ENCODE data around the gene MKNK1.

MKNK1 gene

DNA sequence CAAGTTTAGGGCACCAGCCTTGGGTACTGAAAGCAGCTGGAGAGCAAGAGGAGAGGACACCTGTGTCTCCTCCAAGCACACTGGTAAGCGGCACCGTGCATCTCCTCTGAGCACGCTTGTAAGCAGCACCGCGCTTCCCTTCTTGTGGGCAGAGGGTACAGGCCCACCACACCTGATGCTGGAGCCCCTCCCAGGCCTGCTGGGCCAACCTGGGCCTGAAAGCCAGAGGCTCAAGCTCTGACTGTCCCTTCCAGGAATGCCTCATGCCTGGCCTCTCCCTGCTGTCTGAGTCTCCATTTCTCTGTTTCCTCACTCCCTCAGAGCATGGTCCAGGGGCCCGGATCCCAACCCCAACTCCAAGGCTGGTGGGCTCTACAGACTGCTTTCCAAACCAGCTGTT is 88.5 kb downstream of the MKNK1 start:
- H3K4me1 ChIP-seq (ENCODE audit: control insufficient read depth in 1 of 2, insufficient read depth in 2 of 2, low read length in 2 of 2), result peaks cover 17 to 25% of the 10 kb centered on the region in 2 donors
- H3K27ac ChIP-seq (ENCODE audit: low read depth, low read length), result no peak overlapping the region
- H3K4me3 ChIP-seq (ENCODE audit: low read depth in 1 of 2, low read length in 2 of 2), result no peak overlapping the region
- peaks cover 0 to 3% of the 10 kb centered on the region in 2 donors for H3K27me3 ChIP-seq (ENCODE audit: control insufficient read depth in 1 of 2, insufficient read depth in 2 of 2, low read length in 2 of 2)
- H3K9ac ChIP-seq (ENCODE audit: low read depth in 1 of 2, low read length in 2 of 2), result no peak overlapping the region
- H3K36me3 ChIP-seq (ENCODE audit: control insufficient read depth in 1 of 2, insufficient read depth in 2 of 2, low read length in 2 of 2), result no peaks in the 10 kb centered on the region
- H3K9me3 ChIP-seq (ENCODE audit: control insufficient read depth in 1 of 2, low read length in 2 of 2), result no peaks in the 10 kb centered on the region

DNA sequence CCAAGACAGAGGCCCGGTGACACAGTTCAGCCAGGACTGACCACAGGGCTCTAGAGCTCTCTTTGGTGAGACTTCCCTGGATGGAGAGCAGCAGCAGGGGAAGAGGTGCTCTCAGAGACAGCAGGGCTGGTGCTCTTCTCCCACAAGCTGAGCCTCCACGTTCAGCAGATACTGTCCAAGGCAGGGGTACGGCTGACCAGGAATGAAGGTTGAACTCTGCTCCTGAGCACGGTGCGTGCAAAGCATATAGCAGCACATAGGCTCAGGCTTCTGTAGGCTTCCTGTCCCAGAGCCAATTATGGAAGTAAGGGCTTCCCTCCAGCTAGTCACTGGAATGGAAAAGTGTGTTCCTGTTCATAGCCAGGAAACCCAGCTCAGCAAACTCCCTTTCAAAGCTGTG is 90.5 kb downstream of the MKNK1 start:
- no peak overlapping the region for H3K27ac ChIP-seq (ENCODE audit: low read depth, low read length)
- H3K27me3 ChIP-seq (ENCODE audit: control insufficient read depth in 1 of 2, insufficient read depth in 2 of 2, low read length in 2 of 2), result peaks cover 0 to 3% of the 10 kb centered on the region in 2 donors
- peaks cover 17 to 25% of the 10 kb centered on the region in 2 donors for H3K4me1 ChIP-seq (ENCODE audit: control insufficient read depth in 1 of 2, insufficient read depth in 2 of 2, low read length in 2 of 2)
- no peak overlapping the region for H3K9ac ChIP-seq (ENCODE audit: low read depth in 1 of 2, low read length in 2 of 2)
- no peaks in the 10 kb centered on the region for H3K36me3 ChIP-seq (ENCODE audit: control insufficient read depth in 1 of 2, insufficient read depth in 2 of 2, low read length in 2 of 2)
- no peaks in the 10 kb centered on the region for H3K9me3 ChIP-seq (ENCODE audit: control insufficient read depth in 1 of 2, low read length in 2 of 2)
- no peak overlapping the region for H3K4me3 ChIP-seq (ENCODE audit: low read depth in 1 of 2, low read length in 2 of 2)

DNA sequence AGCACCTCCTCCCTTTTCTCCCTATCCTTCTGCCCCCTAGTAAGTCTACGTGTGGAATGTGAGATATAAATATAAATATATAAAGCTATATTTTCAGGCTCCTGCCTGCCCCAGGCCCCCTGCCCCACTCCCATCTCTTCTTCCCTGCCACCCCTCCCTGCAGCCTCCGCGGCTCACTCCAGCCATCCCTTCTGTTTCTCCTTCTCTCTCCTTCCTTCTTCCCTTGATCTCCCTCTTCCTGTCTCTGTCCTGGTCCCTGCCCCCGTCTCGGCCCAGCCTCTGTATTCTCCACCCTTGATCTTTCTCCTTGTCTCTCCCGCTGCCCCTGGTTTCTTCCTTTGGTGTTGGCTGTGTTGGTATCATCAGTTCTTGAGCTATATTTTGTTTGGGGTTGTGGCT is 91.3 kb downstream of the MKNK1 start:
- Histone ChIP-seq H3K27ac (ENCODE audit: low read depth, low read length) (no peak overlapping the region), H3K27me3 (ENCODE audit: control insufficient read depth in 1 of 2, insufficient read depth in 2 of 2, low read length in 2 of 2) (no peaks in the 10 kb centered on the region), H3K36me3 (ENCODE audit: control insufficient read depth in 1 of 2, insufficient read depth in 2 of 2, low read length in 2 of 2) (no peaks in the 10 kb centered on the region), H3K4me3 (ENCODE audit: low read depth in 1 of 2, low read length in 2 of 2) (no peak overlapping the region), H3K4me1 (ENCODE audit: control insufficient read depth in 1 of 2, insufficient read depth in 2 of 2, low read length in 2 of 2) (peaks cover 10 to 17% of the 10 kb centered on the region in 2 donors), H3K9me3 (ENCODE audit: control insufficient read depth in 1 of 2, low read length in 2 of 2) (no peaks in the 10 kb centered on the region), H3K9ac (ENCODE audit: low read depth in 1 of 2, low read length in 2 of 2) (no peak overlapping the region)

DNA sequence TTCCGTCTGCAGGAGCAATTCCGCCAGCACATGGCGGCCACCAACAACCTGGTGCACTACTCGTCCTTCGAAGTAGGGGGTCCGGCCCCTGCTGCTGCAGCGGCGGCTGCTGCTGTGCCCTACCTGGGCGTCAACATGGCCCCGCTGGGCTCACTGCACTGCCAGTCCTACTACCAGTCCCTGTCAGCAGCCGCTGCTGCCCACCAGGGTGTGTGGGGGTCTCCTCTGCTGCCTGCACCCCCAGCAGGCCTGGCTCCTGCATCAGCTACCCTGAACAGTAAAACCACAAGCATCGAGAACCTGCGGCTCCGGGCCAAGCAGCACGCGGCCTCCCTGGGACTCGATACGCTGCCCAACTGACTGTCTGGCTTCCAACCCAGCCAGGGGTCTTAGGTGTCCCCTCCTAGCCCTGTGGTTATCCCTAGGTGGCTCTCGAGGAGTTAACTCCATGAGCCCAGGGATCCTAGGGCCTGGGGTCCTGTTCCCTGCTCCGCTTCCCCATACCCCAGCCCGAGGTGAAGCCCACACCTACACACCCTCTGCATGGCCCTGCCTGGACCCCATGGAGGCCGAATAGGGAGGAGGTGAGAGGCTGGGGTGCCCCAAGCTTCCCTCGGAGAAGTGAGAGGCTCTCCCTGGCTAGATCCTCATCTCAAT is 91.8 kb downstream of the MKNK1 start:
- Histone ChIP-seq H3K9me3 (ENCODE audit: control insufficient read depth in 1 of 2, low read length in 2 of 2) (no peaks in the 10 kb centered on the region), H3K4me3 (ENCODE audit: low read depth in 1 of 2, low read length in 2 of 2) (no peak overlapping the region), H3K27me3 (ENCODE audit: control insufficient read depth in 1 of 2, insufficient read depth in 2 of 2, low read length in 2 of 2) (no peaks in the 10 kb centered on the region), H3K36me3 (ENCODE audit: control insufficient read depth in 1 of 2, insufficient read depth in 2 of 2, low read length in 2 of 2) (no peaks in the 10 kb centered on the region), H3K4me1 (ENCODE audit: control insufficient read depth in 1 of 2, insufficient read depth in 2 of 2, low read length in 2 of 2) (peaks cover 8 to 12% of the 10 kb centered on the region in 2 donors), H3K9ac (ENCODE audit: low read depth in 1 of 2, low read length in 2 of 2) (no peak overlapping the region), H3K27ac (ENCODE audit: low read depth, low read length) (no peak overlapping the region)

DNA sequence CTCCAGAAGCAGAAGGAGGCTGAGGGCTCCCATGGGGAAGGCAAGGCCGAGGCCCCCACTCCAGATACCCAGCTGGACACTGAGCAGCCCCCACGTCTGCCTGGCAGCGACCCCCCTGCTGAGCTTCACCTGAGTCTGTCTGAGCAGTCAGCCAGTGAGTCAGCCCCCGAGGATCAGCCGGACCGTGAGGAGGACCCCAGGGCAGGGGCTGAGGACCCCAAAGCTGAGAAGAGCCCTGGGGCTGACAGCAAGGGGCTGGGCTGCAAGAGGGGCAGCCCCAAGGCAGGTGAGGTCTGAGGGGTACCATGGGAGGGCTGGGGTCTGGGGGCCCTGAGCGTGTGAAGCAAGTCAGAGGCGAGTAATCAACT is 93.1 kb downstream of the MKNK1 start:
- H3K27me3 ChIP-seq (ENCODE audit: control insufficient read depth in 1 of 2, insufficient read depth in 2 of 2, low read length in 2 of 2), result no peaks in the 10 kb centered on the region
- H3K36me3 ChIP-seq (ENCODE audit: control insufficient read depth in 1 of 2, insufficient read depth in 2 of 2, low read length in 2 of 2), result no peaks in the 10 kb centered on the region
- H3K9me3 ChIP-seq (ENCODE audit: control insufficient read depth in 1 of 2, low read length in 2 of 2), result no peaks in the 10 kb centered on the region
- peaks cover 0 to 1% of the 10 kb centered on the region in 2 donors for H3K4me1 ChIP-seq (ENCODE audit: control insufficient read depth in 1 of 2, insufficient read depth in 2 of 2, low read length in 2 of 2)
- H3K9ac ChIP-seq (ENCODE audit: low read depth in 1 of 2, low read length in 2 of 2), result no peak overlapping the region
- H3K27ac ChIP-seq (ENCODE audit: low read depth, low read length), result no peak overlapping the region
- H3K4me3 ChIP-seq (ENCODE audit: low read depth in 1 of 2, low read length in 2 of 2), result no peak overlapping the region

DNA sequence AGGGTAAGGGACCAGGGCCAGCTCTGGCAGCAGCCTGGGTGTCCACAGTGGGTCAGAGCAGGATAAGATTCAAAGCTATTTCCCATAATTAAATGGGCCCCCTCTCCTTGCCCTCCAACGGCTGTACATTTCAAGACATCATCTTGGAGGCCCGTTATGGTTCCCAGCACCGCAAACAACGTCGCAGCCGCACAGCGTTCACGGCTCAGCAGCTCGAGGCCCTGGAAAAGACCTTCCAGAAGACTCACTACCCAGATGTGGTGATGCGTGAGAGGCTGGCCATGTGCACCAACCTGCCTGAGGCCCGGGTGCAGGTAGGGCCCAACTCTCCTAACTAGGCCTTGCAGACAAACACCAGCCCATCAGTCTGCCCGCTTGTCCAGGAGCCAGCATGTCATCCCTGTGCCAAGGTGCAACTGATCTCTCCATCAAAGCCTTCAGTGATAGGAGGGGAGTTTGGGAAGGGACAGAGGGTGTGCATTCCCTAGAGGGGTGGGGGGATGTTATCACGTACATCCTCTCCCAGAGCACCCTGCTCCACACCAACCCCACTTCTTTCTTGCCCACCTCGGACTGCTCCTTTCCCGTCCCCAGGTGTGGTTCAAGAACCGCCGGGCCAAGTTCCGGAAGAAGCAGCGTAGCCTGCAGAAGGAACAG is 93.6 kb downstream of the MKNK1 start:
- Histone ChIP-seq H3K4me3 (ENCODE audit: low read depth in 1 of 2, low read length in 2 of 2) (no peak overlapping the region), H3K27me3 (ENCODE audit: control insufficient read depth in 1 of 2, insufficient read depth in 2 of 2, low read length in 2 of 2) (no peaks in the 10 kb centered on the region), H3K4me1 (ENCODE audit: control insufficient read depth in 1 of 2, insufficient read depth in 2 of 2, low read length in 2 of 2) (no peaks in the 10 kb centered on the region), H3K27ac (ENCODE audit: low read depth, low read length) (no peak overlapping the region), H3K36me3 (ENCODE audit: control insufficient read depth in 1 of 2, insufficient read depth in 2 of 2, low read length in 2 of 2) (no peaks in the 10 kb centered on the region), H3K9ac (ENCODE audit: low read depth in 1 of 2, low read length in 2 of 2) (no peak overlapping the region), H3K9me3 (ENCODE audit: control insufficient read depth in 1 of 2, low read length in 2 of 2) (no peaks in the 10 kb centered on the region)

DNA sequence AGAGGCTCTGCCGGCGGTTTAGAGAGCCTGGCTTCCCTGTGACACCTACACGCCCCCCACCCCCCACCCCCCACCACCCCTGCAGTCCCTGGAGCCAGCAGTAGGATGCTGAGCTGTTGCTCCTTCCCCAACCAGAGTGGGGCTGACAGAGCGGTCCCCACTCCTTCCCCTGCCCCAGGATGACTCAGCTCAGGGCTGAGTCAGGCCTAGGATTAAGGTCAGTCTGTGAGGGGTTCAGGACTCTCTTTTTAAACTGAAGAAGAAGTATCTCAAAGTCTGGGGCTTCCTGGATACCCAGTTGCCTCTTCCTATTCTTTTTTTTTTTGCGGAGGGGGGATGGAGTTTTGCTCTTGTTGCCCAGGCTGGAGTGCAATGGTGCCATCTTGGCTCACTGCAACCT is 95.3 kb downstream of the MKNK1 start:
- no peaks in the 10 kb centered on the region for H3K36me3 ChIP-seq (ENCODE audit: control insufficient read depth in 1 of 2, insufficient read depth in 2 of 2, low read length in 2 of 2)
- H3K27ac ChIP-seq (ENCODE audit: low read depth, low read length), result no peak overlapping the region
- H3K27me3 ChIP-seq (ENCODE audit: control insufficient read depth in 1 of 2, insufficient read depth in 2 of 2, low read length in 2 of 2), result peaks cover 0 to under 1% of the 10 kb centered on the region in 2 donors
- no peak overlapping the region for H3K4me3 ChIP-seq (ENCODE audit: low read depth in 1 of 2, low read length in 2 of 2)
- no peaks in the 10 kb centered on the region for H3K9me3 ChIP-seq (ENCODE audit: control insufficient read depth in 1 of 2, low read length in 2 of 2)
- no peak overlapping the region for H3K9ac ChIP-seq (ENCODE audit: low read depth in 1 of 2, low read length in 2 of 2)
- no peaks in the 10 kb centered on the region for H3K4me1 ChIP-seq (ENCODE audit: control insufficient read depth in 1 of 2, insufficient read depth in 2 of 2, low read length in 2 of 2)
